DOHH2 (cell line): Measurements from ENCODE around the gene PIKFYVE.

ENCODE experiments used
- H3F3A ChIP-seq: fragments of 200-600 bp; sonication (generic), shearing (Covaris generic); 2 replicates; pipeline ENCODE4 v1.6.0; 2016; ENCODE audit warnings: antibody characterized with exemption, mild to moderate bottlenecking; ENCODE audit not compliant: control insufficient read depth, insufficient read depth
- H3K27ac ChIP-seq: fragments of 200-600 bp; sonication (generic); 2 replicates; pipeline ENCODE4 v1.5.1; 2014; ENCODE audit warnings: low read depth, mild to moderate bottlenecking, low read length, moderate library complexity
- H3K27me3 ChIP-seq: fragments of 200-600 bp; sonication (generic); 2 replicates; pipeline ENCODE4 v1.6.1; 2014; ENCODE audit warnings: mild to moderate bottlenecking, low read length, mixed read lengths; ENCODE audit not compliant: control insufficient read depth
- H3K36me3 ChIP-seq: fragments of 200-600 bp; sonication (generic); 2 replicates; pipeline ENCODE4 v1.6.1; 2014; ENCODE audit warnings: mild to moderate bottlenecking, low read length, moderate library complexity, mixed read lengths; ENCODE audit not compliant: control insufficient read depth
- H3K4me1 ChIP-seq: fragments of 200-600 bp; sonication (generic); 2 replicates; pipeline ENCODE4 v1.6.1; 2014; ENCODE audit warnings: mild to moderate bottlenecking, low read length, mixed read lengths; ENCODE audit not compliant: control insufficient read depth
- H3K4me2 ChIP-seq: fragments of 200-600 bp; sonication (generic); 2 replicates; pipeline ENCODE4 v1.6.0; 2014; ENCODE audit warnings: mild to moderate bottlenecking, low read length, moderate library complexity
- H3K4me3 ChIP-seq: fragments of 200-600 bp; sonication (generic); 2 replicates; pipeline ENCODE4 v1.5.1; 2014; ENCODE audit warnings: mild to moderate bottlenecking, low read length, mixed read lengths
- H3K79me2 ChIP-seq: fragments of 200-600 bp; sonication (generic); 2 replicates; pipeline ENCODE4 v1.6.1; 2014; ENCODE audit warnings: mild to moderate bottlenecking, low read length, mixed read lengths; ENCODE audit not compliant: control insufficient read depth
- H3K9me2 ChIP-seq: fragments of 200-600 bp; sonication (generic); replicated peaks from 2 replicates; pipeline ENCODE4 v1.6.1; 2014; ENCODE audit warnings: mild to moderate bottlenecking, low read length, mixed read lengths; ENCODE audit not compliant: control insufficient read depth
- H3K9me3 ChIP-seq: fragments of 200-600 bp; sonication (generic); 2 replicates; pipeline ENCODE4 v1.6.1; 2014; ENCODE audit warnings: antibody characterized with exemption, low read length, mixed read lengths; ENCODE audit not compliant: control insufficient read depth, insufficient read depth
- H4K20me1 ChIP-seq: fragments of 200-600 bp; sonication (generic); 2 replicates; pipeline ENCODE4 v1.6.0; 2014; ENCODE audit warnings: low read depth, mild to moderate bottlenecking, antibody characterized with exemption, low read length, moderate library complexity; ENCODE audit not compliant: control insufficient read depth, insufficient read depth
- EZH2phosphoT487 ChIP-seq: fragments of 200-600 bp; sonication (generic); IDR thresholded peaks from 2 replicates; pipeline ENCODE4 v1.6.1; 2017; ENCODE audit warnings: borderline replicate concordance, mild to moderate bottlenecking, antibody characterized with exemption, low read length, moderate library complexity, mixed read lengths
- TF ChIP-seq, protein P1 (sequence below): fragments of 200-600 bp; sonication (generic); IDR thresholded peaks from one replicate; pipeline ENCODE4 v1.5.1; 2014; ENCODE audit warnings: antibody characterized with exemption, mild to moderate bottlenecking, low read depth, low read length; ENCODE audit not compliant: poor library complexity, severe bottlenecking

Gene PIKFYVE

DNA sequence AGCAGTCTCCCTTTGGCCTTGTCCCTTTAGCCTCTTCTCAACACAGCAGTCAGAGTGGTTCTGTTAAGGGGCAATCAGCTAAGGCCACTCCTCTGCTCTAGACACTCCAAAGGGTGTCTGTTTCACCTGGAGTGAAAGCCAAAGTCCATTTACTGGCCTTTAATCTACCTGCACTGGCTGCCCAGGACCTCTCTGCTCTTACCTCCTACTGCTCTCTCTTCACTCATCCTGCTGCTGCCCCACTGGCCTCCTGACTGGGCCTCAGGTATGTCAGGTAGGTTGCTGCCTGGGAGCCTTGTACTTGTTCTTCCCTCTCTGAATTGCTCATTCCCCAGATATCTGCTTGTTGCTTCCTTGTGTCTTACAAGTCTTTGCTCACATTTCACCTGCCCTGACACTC is 68.2 kb downstream of the PIKFYVE start:
- no peaks in the 10 kb centered on the region for H3K9me2 ChIP-seq
- no peaks in the 10 kb centered on the region for H4K20me1 ChIP-seq
- TF ChIP-seq EZH2phosphoT487: no peak
- TF ChIP-seq, protein P1, sequence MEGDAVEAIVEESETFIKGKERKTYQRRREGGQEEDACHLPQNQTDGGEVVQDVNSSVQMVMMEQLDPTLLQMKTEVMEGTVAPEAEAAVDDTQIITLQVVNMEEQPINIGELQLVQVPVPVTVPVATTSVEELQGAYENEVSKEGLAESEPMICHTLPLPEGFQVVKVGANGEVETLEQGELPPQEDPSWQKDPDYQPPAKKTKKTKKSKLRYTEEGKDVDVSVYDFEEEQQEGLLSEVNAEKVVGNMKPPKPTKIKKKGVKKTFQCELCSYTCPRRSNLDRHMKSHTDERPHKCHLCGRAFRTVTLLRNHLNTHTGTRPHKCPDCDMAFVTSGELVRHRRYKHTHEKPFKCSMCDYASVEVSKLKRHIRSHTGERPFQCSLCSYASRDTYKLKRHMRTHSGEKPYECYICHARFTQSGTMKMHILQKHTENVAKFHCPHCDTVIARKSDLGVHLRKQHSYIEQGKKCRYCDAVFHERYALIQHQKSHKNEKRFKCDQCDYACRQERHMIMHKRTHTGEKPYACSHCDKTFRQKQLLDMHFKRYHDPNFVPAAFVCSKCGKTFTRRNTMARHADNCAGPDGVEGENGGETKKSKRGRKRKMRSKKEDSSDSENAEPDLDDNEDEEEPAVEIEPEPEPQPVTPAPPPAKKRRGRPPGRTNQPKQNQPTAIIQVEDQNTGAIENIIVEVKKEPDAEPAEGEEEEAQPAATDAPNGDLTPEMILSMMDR: no peak
- no peaks in the 10 kb centered on the region for H3K9me3 ChIP-seq
- no peaks in the 10 kb centered on the region for H3K79me2 ChIP-seq
- H3K36me3 ChIP-seq: peaks cover 68% of the 10 kb centered on the region
- H3K4me2 ChIP-seq: no peak overlapping the region
- no peaks in the 10 kb centered on the region for H3K27me3 ChIP-seq
- H3K4me3 ChIP-seq: no peak overlapping the region
- no peaks in the 10 kb centered on the region for H3F3A ChIP-seq
- no peaks in the 10 kb centered on the region for H3K4me1 ChIP-seq
- H3K27ac ChIP-seq: no peak overlapping the region

DNA sequence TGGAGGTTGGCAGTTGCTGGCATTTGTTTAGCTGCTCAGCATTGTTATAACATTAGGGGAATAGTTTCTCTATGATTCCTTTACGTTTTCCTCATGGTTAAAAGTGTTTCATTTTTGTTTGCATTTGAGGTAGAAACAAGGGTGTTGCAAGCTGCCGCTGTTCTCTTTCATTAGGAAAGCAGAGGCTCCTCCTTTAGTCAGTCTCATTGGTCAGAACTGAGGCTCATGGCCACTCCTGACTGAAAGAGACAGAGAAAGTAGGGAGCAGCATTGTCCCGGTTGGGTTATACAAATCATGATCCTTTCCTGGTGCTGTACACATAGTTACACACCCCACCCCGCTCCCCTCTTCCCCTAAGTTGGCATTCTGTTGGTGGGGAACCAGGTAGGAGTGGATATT is 80.7 kb downstream of the PIKFYVE start:
- TF ChIP-seq EZH2phosphoT487: no peak
- TF ChIP-seq, protein P1: no peak
- no peaks in the 10 kb centered on the region for H3K9me3 ChIP-seq
- peaks cover 84% of the 10 kb centered on the region for H3K36me3 ChIP-seq
- H3K9me2 ChIP-seq: no peaks in the 10 kb centered on the region
- no peak overlapping the region for H3K4me3 ChIP-seq
- no peaks in the 10 kb centered on the region for H3K79me2 ChIP-seq
- no peaks in the 10 kb centered on the region for H3K4me1 ChIP-seq
- H3K27ac ChIP-seq: no peak overlapping the region
- H3K27me3 ChIP-seq: no peaks in the 10 kb centered on the region
- H3K4me2 ChIP-seq: no peak overlapping the region
- no peaks in the 10 kb centered on the region for H4K20me1 ChIP-seq
- no peaks in the 10 kb centered on the region for H3F3A ChIP-seq

DNA sequence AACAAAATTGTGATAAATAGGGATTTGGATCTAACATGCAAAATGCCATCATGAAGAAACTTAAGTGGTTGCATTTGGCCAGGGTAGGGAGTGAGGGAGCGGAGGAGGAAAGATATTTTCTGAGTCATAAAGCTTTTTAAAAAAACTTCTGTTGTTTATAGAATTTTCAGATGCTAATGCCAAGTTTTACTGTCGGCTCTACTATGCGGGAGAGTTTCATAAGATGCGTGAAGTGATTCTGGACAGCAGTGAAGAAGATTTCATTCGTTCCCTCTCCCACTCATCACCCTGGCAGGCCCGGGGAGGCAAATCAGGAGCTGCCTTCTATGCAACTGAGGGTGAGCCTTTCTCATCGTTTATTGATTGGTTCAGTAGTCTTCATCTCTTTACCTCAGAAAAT is 84.6 kb downstream of the PIKFYVE start:
- Histone ChIP-seq H3F3A (no peaks in the 10 kb centered on the region), H4K20me1 (no peaks in the 10 kb centered on the region)

More for the DNA sequence above, 84.6 kb downstream of the PIKFYVE start:
- Histone ChIP-seq H3K27ac (no peak overlapping the region), H3K4me1 (no peaks in the 10 kb centered on the region), H3K9me3 (no peaks in the 10 kb centered on the region), H3K79me2 (no peaks in the 10 kb centered on the region), H3K27me3 (no peaks in the 10 kb centered on the region), H3K4me2 (no peak overlapping the region), H3K9me2 (no peaks in the 10 kb centered on the region), H3K36me3 (peaks cover 89% of the 10 kb centered on the region), H3K4me3 (no peak overlapping the region)
- no peak for TF ChIP-seq EZH2phosphoT487
- TF ChIP-seq, protein P1: no peak
